Lower lobe of right lung (tissue), 2 donors: ENCODE measurements around the gene SCAI. TPM values are rescaled to one million over a fixed set of nuclear protein-coding genes. Genes with fewer than 3 reads are reported as not detected.

Experiments
- ATAC-seq, 2 donors: fragments of 200-7000 bp; cut with Tn5 transposase; one replicate each; pipeline ENCODE4 v1.9.1; 2020 to 2022; ENCODE audit warnings: mild to moderate bottlenecking in 2 of 2, moderate library complexity in 2 of 2
- DNase-seq: peaks from one replicate; pipeline ENCODE4 v3.0.0-alpha.2; 2020
- H3K27ac ChIP-seq: fragments of 200-600 bp; one replicate; pipeline ENCODE4 v1.8.0; 2022
- H3K27me3 ChIP-seq: fragments of 200-600 bp; one replicate; pipeline ENCODE4 v1.8.0; 2022; ENCODE audit warnings: low read depth
- H3K36me3 ChIP-seq: fragments of 200-600 bp; one replicate; pipeline ENCODE4 v1.8.0; 2022; ENCODE audit warnings: mild to moderate bottlenecking
- H3K4me1 ChIP-seq: fragments of 200-600 bp; one replicate; pipeline ENCODE4 v1.8.0; 2022
- H3K4me3 ChIP-seq: fragments of 200-600 bp; one replicate; pipeline ENCODE4 v1.8.0; 2022; ENCODE audit warnings: mild to moderate bottlenecking
- H3K9me3 ChIP-seq: fragments of 200-600 bp; one replicate; pipeline ENCODE4 v1.8.0; 2022
- CTCF ChIP-seq: fragments of 200-600 bp; IDR thresholded peaks from one replicate; pipeline ENCODE4 v1.8.0; 2022; ENCODE audit warnings: antibody characterized with exemption, mild to moderate bottlenecking
- intact Hi-C: fragments of 100-400 bp; cut with DNase I; formaldehyde crosslinking; loops from one replicate; pipeline ENCODE4 v1.11.0; 2022
- total RNA-seq: library from RNA; stranded (reverse); fragmentation: NEBNext Ultra II Directional; extraction: Animal tissue kit (Norgen Biotek cat#: 25700); gene quantifications from one replicate; pipeline ENCODE4 v1.2.1, GENCODE V29; 2021
- donor health status: DM: no; HTN: yes; CAD: no; lungs with severe emphysema.

Gene SCAI
- total RNA-seq, 1 donor from 2014 or later, result 22.3 TPM

GRCh38 chr9:125066839-125067619, 76.3 kb downstream of the SCAI start:
- ATAC-seq (peak in 1 of 2 donors; percentile 49), DNase-seq (no peak)
- H3K4me3 ChIP-seq, result no peak overlapping the region
- H3K27ac ChIP-seq, result peak overlapping the region; percentile 39
- H3K9me3 ChIP-seq, result no peaks in the 10 kb centered on the region
- no peaks in the 10 kb centered on the region for H3K36me3 ChIP-seq
- no peaks in the 10 kb centered on the region for H3K27me3 ChIP-seq
- intact Hi-C loops, result no loop called here
- no peak for TF ChIP-seq CTCF
- peaks cover 7% of the 10 kb centered on the region for H3K4me1 ChIP-seq

GRCh38 chr9:125061391-125061790, 81.9 kb downstream of the SCAI start:
- no peak overlapping the region for H3K27ac ChIP-seq
- no peaks in the 10 kb centered on the region for H3K27me3 ChIP-seq
- H3K36me3 ChIP-seq, result no peaks in the 10 kb centered on the region
- DNase-seq (no peak), ATAC-seq (no peak)
- no peaks in the 10 kb centered on the region for H3K4me1 ChIP-seq
- no peak for TF ChIP-seq CTCF
- no peaks in the 10 kb centered on the region for H3K9me3 ChIP-seq
- intact Hi-C loops, result no loop called here
- H3K4me3 ChIP-seq, result no peak overlapping the region

GRCh38 chr9:125049212-125050049, 93.9 kb downstream of the SCAI start:
- no peaks in the 10 kb centered on the region for H3K4me1 ChIP-seq

GRCh38 chr9:125043631-125044030, 99.7 kb downstream of the SCAI start:
- no peak for DNase-seq
- intact Hi-C loops, result no loop called here
- no peak for ATAC-seq
- H3K27me3 ChIP-seq, result no peaks in the 10 kb centered on the region
- no peak overlapping the region for H3K4me3 ChIP-seq
- H3K4me1 ChIP-seq, result no peaks in the 10 kb centered on the region
- no peaks in the 10 kb centered on the region for H3K9me3 ChIP-seq
- H3K27ac ChIP-seq, result no peak overlapping the region
- TF ChIP-seq CTCF, result no peak
- H3K36me3 ChIP-seq, result no peaks in the 10 kb centered on the region

More at GRCh38 chr9:125049212-125050049, 93.9 kb downstream of the SCAI start:
- Histone ChIP-seq H3K27me3 (no peaks in the 10 kb centered on the region), H3K4me3 (no peak overlapping the region), H3K9me3 (no peaks in the 10 kb centered on the region), H3K36me3 (peaks cover 3% of the 10 kb centered on the region), H3K27ac (no peak overlapping the region)
- DNase-seq (no peak), ATAC-seq (no peak)
- intact Hi-C loops, result no loop called here
- TF ChIP-seq CTCF, result no peak

- Histone ChIP-seq H3K27me3 (no peaks in the 10 kb centered on the region), H3K4me3 (no peak overlapping the region), H3K4me1 (no peaks in the 10 kb centered on the region), H3K9me3 (no peaks in the 10 kb centered on the region), H3K36me3 (no peaks in the 10 kb centered on the region), H3K27ac (no peak overlapping the region)
- no peak for DNase-seq
- intact Hi-C loops, result no loop called here
- TF ChIP-seq CTCF, result no peak
- ATAC-seq, result no peak
Measured at GRCh38 chr9:125043148-125043547, 100.2 kb downstream of the SCAI start.
